NAMALWA (cell line): ENCODE data around the gene SREBF2.

ENCODE experiments used
- DNase-seq: peaks from one replicate; pipeline ENCODE4 v3.0.0-alpha.2; 2015; ENCODE audit warnings: low spot score

Gene SREBF2

DNA sequence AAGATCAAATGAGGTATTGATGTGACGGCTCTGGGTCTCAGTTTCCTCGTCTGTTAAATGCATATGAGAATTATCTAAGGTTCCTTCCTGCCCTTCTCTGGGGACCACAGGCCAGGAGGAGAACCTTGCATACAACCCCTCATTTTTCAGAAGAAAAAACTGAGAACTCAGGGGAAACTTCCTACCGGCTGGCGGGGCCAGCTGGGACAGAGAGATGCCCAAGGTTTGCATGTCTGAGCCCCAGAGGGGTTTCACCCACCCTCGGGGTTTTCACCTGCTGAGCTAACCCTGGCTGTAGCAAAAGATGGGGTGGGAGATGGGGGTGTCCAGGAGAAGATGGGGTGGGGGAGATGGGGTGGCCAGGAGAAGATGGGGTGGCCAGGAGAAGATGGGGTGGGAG, 89.4 kb downstream of the SREBF2 start:
- peak; percentile 57 for DNase-seq

DNA sequence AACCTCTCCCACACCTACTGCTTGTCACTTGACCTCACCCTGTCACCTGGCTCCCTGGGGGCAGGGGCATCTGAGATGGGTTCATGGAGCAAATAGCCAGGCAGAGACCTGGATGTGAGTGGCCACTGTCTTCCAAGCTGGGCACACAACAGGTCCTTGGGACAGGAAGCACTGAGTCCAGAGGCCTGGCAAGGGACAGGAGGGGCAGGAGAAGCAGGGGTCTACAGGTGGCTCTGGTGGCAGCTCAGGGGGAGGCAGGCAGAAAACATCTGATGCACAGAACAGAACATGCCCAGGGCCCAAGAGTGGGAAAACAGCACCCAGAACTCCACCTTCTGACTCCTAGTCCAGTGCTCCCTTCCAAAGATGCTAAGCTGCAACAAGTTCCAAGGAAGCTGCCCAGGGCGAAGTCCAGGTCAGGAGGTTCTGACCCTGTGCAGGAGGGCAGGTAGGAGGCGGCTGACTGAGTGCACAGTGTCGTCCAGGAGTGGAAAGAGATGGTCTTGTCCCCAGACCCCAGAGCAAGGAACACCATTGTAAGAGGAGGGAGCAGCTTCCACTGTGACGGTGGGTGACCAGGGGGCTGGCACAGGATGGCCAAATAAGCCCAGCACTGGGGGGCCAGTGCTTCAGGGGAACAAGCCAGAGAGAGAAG, 90.2 kb downstream of the SREBF2 start:
- DNase-seq = no peak

DNA sequence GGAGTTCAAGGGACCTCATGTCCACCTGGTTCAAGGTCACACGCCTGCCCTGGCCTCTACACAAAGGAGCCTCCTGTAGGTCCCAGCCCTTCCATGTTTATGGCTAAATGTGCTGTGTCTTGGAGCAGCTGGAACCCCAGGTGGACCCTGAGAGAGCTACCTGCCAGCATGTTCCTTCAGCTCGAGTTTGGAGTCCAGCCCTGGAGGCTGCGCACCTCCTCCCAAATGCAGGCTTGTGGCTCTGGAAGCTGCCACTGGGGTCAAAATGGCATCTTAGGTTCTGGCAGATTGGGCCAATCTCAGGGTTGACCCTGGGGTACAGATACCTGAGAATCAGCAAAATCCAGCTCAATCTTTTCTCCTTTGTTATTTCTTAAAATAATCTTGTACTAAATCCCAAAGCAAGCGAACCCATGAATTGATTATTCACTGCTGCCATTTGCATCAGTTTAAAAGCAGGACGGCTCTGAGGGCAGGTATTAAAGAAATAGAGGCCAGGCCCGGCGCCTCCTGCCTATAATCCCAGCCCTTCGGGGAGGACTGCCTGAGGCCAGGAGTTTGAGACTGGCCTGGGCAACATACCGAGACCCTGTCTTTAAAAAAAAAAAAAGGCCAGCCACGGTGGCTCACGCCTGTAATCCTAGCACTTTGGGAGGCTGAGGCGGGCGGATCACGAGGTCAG, 90.8 kb downstream of the SREBF2 start:
- no peak for DNase-seq

DNA sequence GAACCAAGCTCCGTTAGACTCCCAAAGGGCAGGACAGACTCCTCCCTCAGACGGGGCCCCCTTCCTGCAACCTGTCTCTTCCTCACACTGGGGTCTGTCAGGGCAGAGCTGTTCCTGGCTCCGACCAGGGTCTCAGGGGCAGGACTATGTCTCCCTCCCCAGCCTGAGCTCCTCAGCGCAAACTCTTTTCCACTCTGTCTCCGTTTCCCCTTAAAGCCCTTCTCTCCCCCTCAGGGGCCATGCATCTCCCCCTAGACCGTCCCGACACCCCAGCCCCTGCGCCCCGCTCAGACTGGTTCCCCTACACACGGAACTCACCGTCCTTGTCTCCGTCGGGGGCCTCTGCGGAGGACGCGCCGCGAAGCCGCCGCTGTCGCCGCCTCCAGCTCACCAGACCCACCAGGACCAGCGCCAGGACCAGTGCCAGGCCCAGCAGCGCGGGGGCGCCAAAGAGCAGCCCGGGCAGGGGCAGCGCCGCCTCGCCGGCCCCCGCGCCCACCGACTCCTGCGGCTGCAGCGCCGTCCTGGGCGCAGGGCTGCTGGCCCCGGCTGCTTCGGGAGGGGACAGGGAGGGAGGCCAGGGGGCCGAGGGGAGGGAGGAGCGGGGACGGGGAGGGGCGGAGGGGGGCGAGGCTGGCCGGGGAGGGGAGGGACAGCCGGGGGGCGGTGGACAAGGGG, 93.0 kb downstream of the SREBF2 start:
- DNase-seq = peak; percentile 88

DNA sequence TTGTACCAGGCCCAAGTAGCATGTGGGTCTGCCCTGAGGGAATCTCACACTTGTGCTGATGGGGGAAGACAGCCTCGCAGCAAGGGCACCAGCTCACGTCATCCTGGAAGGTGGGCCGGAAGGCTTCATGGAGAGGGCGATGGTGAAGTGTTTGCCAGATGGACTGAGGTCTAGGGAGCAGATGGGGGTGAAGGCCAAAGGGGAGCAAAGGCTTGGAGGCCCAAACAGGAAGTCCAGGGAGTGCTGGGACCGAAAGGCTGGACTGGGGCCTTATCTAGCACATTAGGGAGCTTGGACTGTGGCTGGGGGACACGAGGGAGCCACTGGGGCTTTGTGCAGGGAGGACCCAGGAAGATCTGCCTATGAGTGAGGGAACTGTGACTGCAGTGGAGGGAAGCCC, 94.9 kb downstream of the SREBF2 start:
- DNase-seq = no peak

DNA sequence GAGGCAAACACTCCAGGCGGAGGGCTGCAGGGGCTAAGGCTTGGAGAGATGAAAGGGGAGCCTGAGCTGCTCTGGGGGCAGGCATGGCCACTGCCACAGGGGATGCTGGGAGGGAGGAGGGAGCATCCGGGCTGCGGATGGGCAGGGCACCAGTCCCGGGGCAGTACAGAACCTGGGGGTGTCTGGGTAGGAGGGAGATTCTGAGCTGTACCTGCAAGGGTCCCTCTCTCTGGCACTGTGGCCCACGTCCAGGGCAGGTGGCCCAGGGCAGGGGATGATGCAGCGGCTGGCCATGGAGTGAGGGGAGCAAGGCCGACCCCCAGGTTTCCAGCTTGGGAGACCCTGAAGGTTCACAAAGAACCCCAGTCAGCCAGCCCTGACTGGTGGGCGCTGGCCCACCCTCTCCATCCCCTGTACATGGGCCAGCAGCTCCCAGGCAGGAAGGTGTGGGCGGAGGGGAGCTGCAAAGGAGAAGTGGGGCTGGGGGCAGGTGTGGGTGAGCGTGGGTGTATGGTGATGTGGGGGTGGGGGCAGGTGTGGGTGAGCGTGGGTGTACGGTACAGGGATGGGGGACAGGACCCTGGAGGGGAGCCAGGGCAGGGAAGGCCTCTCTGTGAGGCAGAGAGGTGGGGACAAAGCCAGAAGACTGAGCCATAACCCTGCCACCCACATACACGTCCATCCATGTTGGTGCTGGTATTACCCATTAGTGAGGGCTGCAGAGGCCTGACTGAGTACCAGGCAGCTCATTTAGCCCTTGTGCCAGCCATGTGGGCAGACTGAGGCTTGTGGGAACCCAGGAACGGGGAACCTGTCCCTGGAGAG, 95.9 kb downstream of the SREBF2 start:
- DNase-seq = no peak

DNA sequence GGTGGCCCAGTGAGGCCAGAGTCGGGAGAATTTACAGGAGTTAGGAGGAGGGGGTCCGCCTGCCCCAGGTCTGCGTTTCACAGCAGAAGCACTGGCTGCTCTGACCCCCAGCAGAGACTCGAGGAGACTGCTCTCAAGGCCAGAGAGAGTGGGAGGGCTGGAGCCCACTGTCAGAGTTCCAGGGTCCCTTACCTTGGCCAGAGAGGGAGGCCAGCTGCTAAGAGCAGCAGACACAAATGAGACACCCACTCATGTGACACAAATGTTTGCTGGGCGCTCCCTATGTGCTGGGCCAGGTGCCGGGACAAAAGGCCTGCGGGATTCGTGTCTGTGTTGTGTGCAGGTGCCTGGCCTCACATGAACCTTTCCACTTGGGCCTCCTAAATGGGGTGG, 96.5 kb downstream of the SREBF2 start:
- peak; percentile 82 for DNase-seq

DNA sequence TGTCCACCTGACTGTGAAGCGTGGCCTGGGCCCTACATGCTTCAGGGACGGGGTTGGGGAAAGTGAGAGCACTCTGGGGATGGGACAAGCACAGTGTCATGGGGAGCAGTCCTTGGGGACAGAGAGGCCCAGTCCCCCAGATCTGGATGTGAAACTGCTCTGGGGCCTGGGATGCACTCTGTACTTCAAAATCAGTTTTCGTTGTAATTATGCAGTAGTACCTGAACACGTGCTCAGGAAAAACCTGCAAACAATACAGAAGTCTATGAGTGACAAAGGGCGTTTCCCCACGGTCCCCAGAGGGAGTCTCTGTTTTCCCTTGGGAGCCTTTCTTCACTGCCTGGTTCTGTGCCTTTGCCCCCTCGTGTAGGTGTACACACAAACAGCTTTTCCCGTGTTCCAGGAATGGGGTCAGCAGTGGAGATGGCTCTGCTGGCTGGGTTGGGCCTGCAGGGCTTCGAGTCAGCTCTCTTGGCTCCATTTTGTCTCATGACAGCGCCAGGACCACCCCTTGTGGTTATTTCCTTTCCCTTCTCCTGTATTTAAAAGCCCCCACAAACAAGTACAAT, 98.9 kb downstream of the SREBF2 start:
- peak; percentile 77 for DNase-seq

DNA sequence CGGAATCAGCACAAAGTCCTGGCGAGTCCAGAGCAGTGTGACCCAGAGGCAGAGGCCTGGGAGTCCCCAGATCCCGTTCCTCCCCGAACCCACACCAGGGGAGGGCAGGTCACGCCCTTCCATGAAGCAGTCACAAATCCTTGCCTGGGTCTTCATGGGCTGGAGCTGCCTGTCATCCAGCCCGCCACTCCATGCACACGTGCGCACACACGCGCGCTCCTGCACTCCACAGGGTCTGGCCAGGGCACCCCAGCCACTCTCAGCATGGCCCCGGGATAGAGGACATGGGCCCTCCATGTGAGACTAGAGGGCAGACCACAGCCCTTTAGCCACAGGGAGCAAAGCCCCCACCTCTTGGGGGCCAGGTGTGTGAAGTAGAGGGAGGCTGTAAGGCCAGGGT, 99.4 kb downstream of the SREBF2 start:
- DNase-seq = no peak

DNA sequence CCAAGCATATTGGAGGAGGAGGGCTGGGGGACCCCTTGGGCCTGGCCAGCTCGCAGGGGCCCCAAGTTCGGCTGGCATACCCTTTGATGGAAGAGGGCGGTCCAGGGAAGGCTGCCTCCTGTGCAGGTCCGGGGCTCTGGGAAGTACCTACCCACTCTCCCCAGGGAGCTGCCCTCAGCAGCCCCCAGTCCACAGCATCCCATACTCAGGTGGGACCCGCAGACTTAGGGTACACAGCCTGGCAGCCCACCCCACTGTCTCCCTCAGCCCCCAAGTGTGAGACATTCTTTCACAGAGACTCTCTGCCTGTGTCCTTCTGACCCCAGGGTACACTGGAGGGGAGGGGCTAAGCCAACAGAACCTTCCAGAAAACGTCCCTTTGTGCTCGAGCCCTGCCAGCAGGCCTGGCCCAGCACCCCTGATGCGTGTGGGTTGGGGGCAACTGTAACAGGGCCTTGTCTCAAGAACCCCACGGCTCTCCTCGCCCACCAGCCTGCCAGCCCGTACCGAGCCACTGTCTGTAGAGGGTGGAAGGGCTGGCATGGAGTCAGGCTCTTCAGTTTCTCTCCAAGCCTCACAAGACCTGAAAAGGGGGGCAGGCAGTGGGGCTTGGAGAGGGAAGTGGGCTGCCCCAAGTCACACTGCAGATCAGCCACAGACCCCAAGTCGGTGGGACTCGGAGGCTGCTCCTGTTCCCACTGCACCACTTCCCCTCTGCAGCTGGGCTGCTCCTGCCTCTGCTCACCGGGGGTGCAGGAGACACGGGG, 100.7 kb downstream of the SREBF2 start:
- DNase-seq = no peak

DNA sequence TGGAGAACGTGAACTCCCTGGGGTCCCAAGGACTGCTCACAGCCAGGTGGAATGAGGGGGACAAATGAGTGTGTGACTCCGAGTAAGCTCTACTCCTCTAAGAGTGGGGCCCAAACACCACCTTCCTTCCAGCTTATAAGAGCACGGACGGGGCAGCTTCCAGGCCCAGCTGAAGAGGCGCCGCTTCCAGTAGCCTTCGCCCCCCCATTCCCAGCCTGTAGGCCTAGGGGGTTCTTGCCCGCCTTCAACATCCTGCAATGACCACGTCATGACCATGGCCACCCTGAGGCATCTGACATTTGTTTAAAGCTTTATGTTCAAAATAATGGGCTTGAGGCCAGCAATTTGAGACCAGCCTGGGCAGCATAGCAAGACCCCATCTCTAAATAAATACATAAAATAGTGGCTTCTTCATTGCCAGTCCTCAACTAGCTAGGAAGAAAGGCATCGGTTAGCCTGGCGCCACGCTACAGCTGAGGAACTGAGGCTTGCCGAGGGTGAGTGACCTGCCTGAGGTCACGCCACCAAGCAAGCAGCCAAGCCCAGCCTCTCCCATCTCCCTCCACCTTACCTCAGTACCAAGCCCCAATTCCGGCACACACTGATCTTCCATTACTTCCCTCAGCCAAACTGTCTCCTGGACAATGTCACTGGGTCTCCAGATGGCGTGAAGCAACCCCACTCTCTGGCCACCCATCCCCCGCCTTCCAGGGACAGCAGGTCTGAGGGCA, 101.5 kb downstream of the SREBF2 start:
- DNase-seq = peak; percentile 23

DNA sequence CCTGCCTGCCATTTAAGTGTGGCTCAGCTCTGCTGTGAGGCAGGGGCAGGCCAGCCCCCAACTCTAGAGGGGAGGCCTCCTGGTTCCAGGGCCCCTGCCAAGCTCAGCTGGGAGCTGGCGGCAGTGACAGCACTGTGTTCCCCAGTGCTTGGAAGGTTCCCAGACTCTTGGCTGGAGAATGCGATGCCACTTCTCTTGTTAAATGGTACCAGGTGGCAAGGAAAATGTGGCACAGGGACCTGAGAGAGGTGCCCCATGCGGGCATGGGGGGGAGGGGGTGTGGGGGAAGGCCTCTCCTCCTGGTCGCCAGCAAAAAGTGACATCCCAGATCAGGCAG, 102.1 kb downstream of the SREBF2 start:
- no peak for DNase-seq

DNA sequence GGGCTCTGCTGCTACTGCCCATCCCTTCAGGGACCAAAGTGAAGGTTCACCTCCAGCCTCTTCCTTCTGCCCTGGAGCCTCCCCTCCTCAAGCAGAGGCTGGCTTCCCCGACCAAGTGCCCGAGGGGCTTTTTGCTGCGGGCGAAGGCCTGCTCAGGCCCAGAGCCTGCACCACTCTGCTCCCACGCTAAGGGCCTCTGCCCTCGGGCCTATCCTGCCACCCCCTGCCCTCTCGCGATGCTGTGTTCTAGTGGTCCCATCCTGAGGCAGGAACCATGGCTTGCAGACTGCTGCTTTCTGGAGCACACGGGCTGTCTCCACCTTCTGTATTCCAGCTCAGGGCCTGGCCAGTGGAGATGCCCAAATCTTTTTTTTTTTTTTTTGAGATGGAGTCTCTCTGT, 102.6 kb downstream of the SREBF2 start:
- DNase-seq = peak; percentile 11

DNA sequence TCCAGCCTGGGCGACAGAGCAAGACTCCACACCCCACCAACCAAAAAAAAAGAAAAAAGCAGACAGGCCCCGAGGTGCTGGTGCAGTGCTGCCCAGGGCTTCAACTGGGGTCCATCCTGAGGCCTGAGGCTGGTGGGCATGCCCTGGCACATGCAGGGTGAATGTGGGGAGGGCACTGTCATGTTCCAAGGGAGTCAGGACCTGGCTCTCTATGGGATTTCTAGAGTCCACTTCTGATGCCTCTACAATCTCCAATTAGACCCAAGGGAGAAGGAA, 103.9 kb downstream of the SREBF2 start:
- peak; percentile 51 for DNase-seq

DNA sequence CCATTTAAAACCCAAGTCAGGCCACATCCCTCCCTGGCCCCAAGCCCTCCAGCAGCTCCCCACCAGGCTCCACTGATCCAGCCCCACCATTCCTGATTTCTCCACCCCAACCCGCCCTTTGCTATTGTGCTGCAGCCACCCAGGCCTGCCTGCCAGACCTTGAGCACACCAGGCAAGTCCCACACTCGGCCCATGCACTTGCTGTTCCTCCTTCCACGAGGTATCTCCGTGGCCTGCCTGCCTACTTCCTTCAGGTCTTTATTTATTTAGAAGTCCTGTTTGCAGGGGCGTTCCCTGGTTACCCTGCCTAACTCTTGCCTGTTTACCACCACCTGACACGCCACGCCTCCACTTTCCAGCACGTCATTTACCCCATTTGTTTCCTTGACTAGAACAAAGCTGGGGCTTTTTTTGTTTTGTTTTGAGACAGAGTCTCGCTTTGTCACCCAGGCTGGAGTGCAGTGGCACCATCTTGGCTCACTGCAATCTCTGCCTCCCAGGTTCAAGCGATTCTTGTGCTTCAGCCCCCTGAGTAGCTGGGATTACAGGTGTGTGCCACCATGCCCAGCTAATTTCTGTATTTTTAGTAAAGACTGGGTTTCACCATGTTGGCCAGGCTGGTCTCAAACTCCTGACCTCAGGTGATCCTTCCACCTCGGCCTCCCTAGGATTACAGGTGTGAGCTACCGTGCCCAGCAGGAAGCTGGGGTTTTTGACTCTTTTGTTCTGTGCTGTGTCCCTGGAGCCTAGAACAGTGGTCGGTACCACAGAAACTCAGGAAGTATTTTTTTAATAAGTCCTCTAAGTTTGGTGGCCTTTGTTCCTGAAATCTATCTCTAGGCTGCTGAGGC, 107.3 kb downstream of the SREBF2 start:
- DNase-seq = peak; percentile 98

DNA sequence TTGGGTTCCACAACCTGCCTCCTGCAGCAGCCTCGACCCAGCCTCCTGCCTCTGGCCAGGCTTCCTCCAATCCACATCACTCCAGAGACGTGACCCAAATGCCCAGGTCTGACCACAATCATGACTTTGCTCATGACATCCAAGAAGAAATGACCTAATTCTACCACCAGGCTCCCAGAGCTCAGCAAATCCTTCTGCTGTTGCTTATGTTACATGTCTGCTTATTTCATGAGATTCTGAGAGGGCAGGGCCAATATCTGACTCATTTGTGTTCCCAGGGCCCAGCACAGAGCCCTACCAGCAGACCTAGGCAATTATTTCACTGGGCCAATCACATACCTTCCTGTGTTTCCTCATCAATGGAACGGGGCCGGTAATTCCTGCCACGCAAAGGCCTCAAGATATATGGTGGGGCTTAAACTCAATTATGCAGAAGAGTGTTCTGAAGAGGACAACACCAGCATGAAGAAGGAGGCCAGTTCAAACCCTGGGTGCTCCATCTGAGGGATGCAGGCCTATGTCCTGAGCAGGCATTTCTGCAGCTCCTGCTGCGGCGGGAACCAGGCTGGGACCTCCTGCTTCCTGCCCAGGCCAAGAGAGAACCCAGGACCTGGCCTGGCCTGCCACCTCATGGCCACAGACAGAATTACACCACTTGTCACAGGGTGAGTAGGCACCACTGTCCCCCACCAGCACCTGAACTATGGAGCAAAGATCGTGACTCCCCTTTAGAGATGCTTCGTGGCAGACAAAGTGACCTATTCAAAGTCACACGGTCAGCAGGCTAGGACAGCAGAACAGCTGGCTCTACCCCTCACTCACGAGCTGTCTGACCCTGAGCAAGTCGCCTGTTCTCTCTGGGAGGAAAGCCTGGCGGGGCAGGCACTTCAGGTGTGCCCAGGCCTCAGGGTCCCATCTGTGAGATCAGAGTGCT, 108.2 kb downstream of the SREBF2 start:
- DNase-seq = peak; percentile 93

DNA sequence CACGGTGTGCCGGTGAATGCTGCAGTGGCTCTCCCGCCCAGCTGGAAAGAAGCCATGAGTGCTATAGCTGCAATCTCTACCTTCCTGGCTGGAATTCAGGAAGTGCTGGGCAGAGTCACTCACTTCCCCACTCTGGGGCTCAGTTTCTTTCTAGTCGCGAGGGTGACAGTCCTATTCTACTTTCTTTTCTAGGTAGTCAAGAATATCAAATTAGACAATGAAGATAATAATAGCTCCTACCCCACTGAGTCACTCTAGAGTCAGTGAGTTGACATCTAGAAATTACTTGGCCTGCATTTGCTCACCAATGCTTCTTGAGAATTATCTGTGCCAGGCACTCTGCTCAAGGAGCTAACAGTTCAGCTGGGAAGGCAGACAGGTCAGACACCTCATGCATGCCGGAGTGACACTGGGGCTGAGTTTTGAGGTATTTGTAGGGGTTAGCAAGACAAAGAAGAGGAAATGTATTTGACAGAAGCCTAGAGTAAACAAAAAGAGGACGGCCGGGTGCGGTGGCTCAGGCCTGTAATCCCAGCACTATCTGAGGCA, 110.8 kb downstream of the SREBF2 start:
- no peak for DNase-seq

DNA sequence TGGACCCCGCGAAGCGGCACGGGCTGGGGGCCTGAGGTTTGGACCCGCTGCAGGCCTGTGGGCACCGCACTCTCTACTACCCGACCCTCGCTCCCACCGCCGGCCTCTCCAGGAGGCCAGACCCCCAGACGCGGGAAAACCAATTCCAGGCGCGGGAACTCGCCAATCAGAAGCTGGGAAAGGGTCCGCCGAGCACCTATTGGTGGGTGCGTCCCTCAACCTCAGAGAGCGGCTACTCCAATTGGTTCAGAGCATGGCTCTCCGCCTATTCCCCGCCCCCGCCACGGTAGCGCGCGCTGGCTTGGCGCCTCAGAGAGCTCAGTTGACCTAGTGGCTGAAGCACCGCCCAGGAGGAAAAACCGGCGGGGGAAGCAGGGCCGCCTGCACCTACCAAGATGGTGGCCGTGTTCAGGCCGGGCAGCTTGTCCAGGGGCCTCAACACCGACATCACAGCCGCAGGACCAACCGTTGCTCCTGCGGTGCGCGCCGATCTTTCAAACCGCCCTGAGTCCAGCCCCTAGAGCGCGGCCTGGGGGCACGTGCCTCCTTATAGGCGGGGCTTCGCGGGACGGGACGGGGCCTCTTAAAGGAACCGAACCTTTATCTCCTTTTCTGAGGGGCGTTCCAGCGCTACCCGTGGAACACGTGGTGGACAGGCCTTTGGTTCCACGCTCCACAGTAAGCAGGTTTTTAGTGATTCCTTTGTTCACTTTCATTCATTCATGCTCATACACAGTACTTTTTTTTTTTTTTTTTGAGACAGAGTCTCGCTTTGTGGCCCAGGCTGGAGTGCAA, 113.9 kb downstream of the SREBF2 start, which contains the start of gene CENPM:
TSS of gene CENPM (minus strand) at position 524 of the 795 bp plus-strand sequence. CDS start at position 448, 76 bp downstream.
- DNase-seq = peak; percentile 95
